Natural killer cell (primary cell): ENCODE results near the gene FSHR. TPM values are rescaled to one million over a fixed set of nuclear protein-coding genes. Genes with fewer than 3 reads are reported as not detected.

ENCODE experiments used
- ATAC-seq, 3 donors: fragments of 150-1000 bp in 2 of 3; fragments of 200-7000 bp in 1 of 3; cut with Tn5 transposase; 1 replicate in 1 of 3; 2 replicates in 2 of 3; pipeline ENCODE4 v1.10.0; 2021; ENCODE audit warnings: mild to moderate bottlenecking in 2 of 3, moderate library complexity in 2 of 3
- DNase-seq, 2 donors: peaks; one replicate each; pipeline versions ENCODE4 v3.0.0 to v3.0.0-alpha.2; 2013 to 2021; ENCODE audit warnings: mixed read lengths in 1 of 2
- H3K27ac ChIP-seq: one replicate; pipeline ENCODE4 v1.5.1; 2013; ENCODE audit warnings: mild to moderate bottlenecking, low read length
- H3K27me3 ChIP-seq: one replicate; pipeline ENCODE4 v1.6.1; 2013; ENCODE audit warnings: low read length; ENCODE audit not compliant: control insufficient read depth, insufficient read depth
- H3K36me3 ChIP-seq: one replicate; pipeline ENCODE4 v1.6.1; 2013; ENCODE audit warnings: low read length; ENCODE audit not compliant: control insufficient read depth, insufficient read depth
- H3K4me1 ChIP-seq: one replicate; pipeline ENCODE4 v1.6.1; 2013; ENCODE audit warnings: low read length; ENCODE audit not compliant: control insufficient read depth, insufficient read depth
- H3K4me3 ChIP-seq: one replicate; pipeline ENCODE4 v1.5.1; 2013; ENCODE audit warnings: low read length
- H3K9me3 ChIP-seq: one replicate; pipeline ENCODE4 v1.6.1; 2013; ENCODE audit warnings: low read length; ENCODE audit not compliant: control insufficient read depth, insufficient read depth
- H3K27ac Mint-ChIP-seq, 2 donors: one replicate each; pipeline ENCODE4 v1.8.0; 2022; ENCODE audit warnings: mild to moderate bottlenecking in 2 of 2, mixed read lengths in 2 of 2, moderate library complexity in 1 of 2
- H3K27me3 Mint-ChIP-seq, 2 donors: one replicate each; pipeline ENCODE4 v1.8.0; 2022; ENCODE audit warnings: low read depth in 2 of 2, mixed read lengths in 2 of 2
- H3K36me3 Mint-ChIP-seq: one replicate; pipeline ENCODE4 v1.8.0; 2022; ENCODE audit warnings: mixed read lengths
- H3K4me1 Mint-ChIP-seq, 2 donors: one replicate each; pipeline ENCODE4 v1.8.0; 2022; ENCODE audit warnings: mixed read lengths in 2 of 2
- H3K4me3 Mint-ChIP-seq: one replicate; pipeline ENCODE4 v1.8.0; 2022; ENCODE audit warnings: mild to moderate bottlenecking, moderate library complexity, mixed read lengths
- H3K9me3 Mint-ChIP-seq, 2 donors: one replicate each; pipeline ENCODE4 v1.8.0; 2022; ENCODE audit warnings: mixed read lengths in 2 of 2
- CTCF ChIP-seq: fragments of 200-600 bp; IDR thresholded peaks from one replicate; pipeline ENCODE4 v1.8.0; 2022; ENCODE audit warnings: antibody characterized with exemption
- WGBS: methylation state at CpG from one replicate; pipeline ENCODE4 v1.1.7; 2013; ENCODE audit warnings: missing lambda C conversion rate; ENCODE audit not compliant: insufficient coverage; 5-methylcytosine and 5-hydroxymethylcytosine counted together
- intact Hi-C: fragments of 100-400 bp; cut with micrococcal nuclease; formaldehyde crosslinking; loops from one replicate; pipeline ENCODE4 v1.14.2; 2022
- total RNA-seq, 4 donors: library from RNA; stranded (reverse); fragments of 120-200 nt in 1 of 4; gene quantifications; one replicate each; pipeline versions ENCODE4 v1.2.3 to v1.2.4, GENCODE V29; 2013 to 2022

FSHR gene
- total RNA-seq, 3 donors from 2014 or later (not counting 1 experiment from before 2014, with no cell fraction given) = not detected

- Histone ChIP-seq H3K4me1 (no peaks in the 10 kb centered on the region), H3K4me3 (no peak overlapping the region), H3K27me3 (no peaks in the 10 kb centered on the region), H3K36me3 (no peaks in the 10 kb centered on the region), H3K27ac (no peak overlapping the region), H3K9me3 (no peaks in the 10 kb centered on the region)
- Mint-ChIP-seq H3K27ac (no peak overlapping the region), H3K4me1 (no peaks in the 10 kb centered on the region), H3K27me3 (no peaks in the 10 kb centered on the region), H3K36me3 (no peaks in the 10 kb centered on the region), H3K9me3 (no peaks in the 10 kb centered on the region), H3K4me3 (no peak overlapping the region)
- TF ChIP-seq CTCF = no peak
- intact Hi-C loops = no loop called here
- ATAC-seq (no peak), DNase-seq (no peak)
- WGBS = 94% methylated on average over 3 of the region's 3 CpGs
Measured at GRCh38 chr2:48940606-48941005, 213.7 kb downstream of the FSHR start.

GRCh38 chr2:48939232-48939631 lies 215.1 kb downstream of the FSHR start:
- Mint-ChIP-seq H3K36me3 (no peaks in the 10 kb centered on the region), H3K27ac (no peak overlapping the region)

GRCh38 chr2:48938231-48938630 lies 216.1 kb downstream of the FSHR start:
- ATAC-seq (no peak), DNase-seq (no peak)
- no peaks in the 10 kb centered on the region for H3K4me1 ChIP-seq
- no peak overlapping the region for H3K4me3 ChIP-seq
- no peak overlapping the region for H3K4me3 Mint-ChIP-seq
- no peaks in the 10 kb centered on the region for H3K27me3 ChIP-seq
- H3K36me3 ChIP-seq = no peaks in the 10 kb centered on the region
- H3K27ac ChIP-seq = no peak overlapping the region
- H3K4me1 Mint-ChIP-seq = no peaks in the 10 kb centered on the region
- H3K9me3 ChIP-seq = no peaks in the 10 kb centered on the region
- no peaks in the 10 kb centered on the region for H3K27me3 Mint-ChIP-seq
- TF ChIP-seq CTCF = no peak
- H3K27ac Mint-ChIP-seq = no peak overlapping the region
- 88% methylated on average over 4 of the region's 4 CpGs for WGBS
- no peaks in the 10 kb centered on the region for H3K36me3 Mint-ChIP-seq
- no peaks in the 10 kb centered on the region for H3K9me3 Mint-ChIP-seq
- intact Hi-C loops = no loop called here

More at GRCh38 chr2:48939232-48939631, 215.1 kb downstream of the FSHR start:
- 86% methylated on average over 3 of the region's 4 CpGs for WGBS
- H3K27me3 Mint-ChIP-seq = no peaks in the 10 kb centered on the region
- DNase-seq (no peak), ATAC-seq (no peak)
- no peaks in the 10 kb centered on the region for H3K4me1 ChIP-seq
- H3K27ac ChIP-seq = no peak overlapping the region
- H3K27me3 ChIP-seq = no peaks in the 10 kb centered on the region
- H3K4me1 Mint-ChIP-seq = no peaks in the 10 kb centered on the region
- no peaks in the 10 kb centered on the region for H3K9me3 Mint-ChIP-seq
- no peaks in the 10 kb centered on the region for H3K36me3 ChIP-seq
- H3K4me3 ChIP-seq = no peak overlapping the region
- H3K9me3 ChIP-seq = no peaks in the 10 kb centered on the region
- intact Hi-C loops = no loop called here
- no peak overlapping the region for H3K4me3 Mint-ChIP-seq
- no peak for TF ChIP-seq CTCF

GRCh38 chr2:48934807-48935206 lies 219.5 kb downstream of the FSHR start:
- Histone ChIP-seq H3K27me3 (no peaks in the 10 kb centered on the region), H3K9me3 (no peaks in the 10 kb centered on the region), H3K36me3 (no peaks in the 10 kb centered on the region), H3K4me3 (no peak overlapping the region), H3K27ac (no peak overlapping the region), H3K4me1 (no peaks in the 10 kb centered on the region)
- no peaks in the 10 kb centered on the region for H3K27me3 Mint-ChIP-seq
- H3K27ac Mint-ChIP-seq = no peak overlapping the region
- ATAC-seq (no peak), DNase-seq (no peak)
- H3K36me3 Mint-ChIP-seq = no peaks in the 10 kb centered on the region
- no peaks in the 10 kb centered on the region for H3K4me1 Mint-ChIP-seq
- no peak overlapping the region for H3K4me3 Mint-ChIP-seq
- TF ChIP-seq CTCF = no peak
- H3K9me3 Mint-ChIP-seq = no peaks in the 10 kb centered on the region
- WGBS = 95% methylated on average over 3 of the region's 7 CpGs
- intact Hi-C loops = no loop called here
